Thyroid gland (tissue), 4 donors: ENCODE results near the gene SPTSSA. TPM values are rescaled to one million over a fixed set of nuclear protein-coding genes. Genes with fewer than 3 reads are reported as not detected.

Experiments
- DNase-seq, 2 donors: peaks; one replicate each; pipeline ENCODE4 v3.0.0-alpha.2; 2019
- H3K27ac ChIP-seq, 3 donors: fragments of 200-600 bp; sonication (generic); 1 replicate in 2 of 3; 2 replicates in 1 of 3; pipeline ENCODE4 v1.5.1; 2016 to 2019; ENCODE audit warnings: mild to moderate bottlenecking in 1 of 3, moderate library complexity in 1 of 3
- H3K27me3 ChIP-seq: fragments of 200-600 bp; sonication (generic); one replicate; pipeline ENCODE4 v1.5.1; 2019
- H3K36me3 ChIP-seq, 2 donors: fragments of 200-600 bp; sonication (generic); one replicate each; pipeline ENCODE4 v1.5.1; 2016 to 2019
- H3K4me1 ChIP-seq, 2 donors: fragments of 200-600 bp; sonication (generic); one replicate each; pipeline ENCODE4 v1.5.1; 2017 to 2019
- H3K4me3 ChIP-seq, 3 donors: fragments of 200-600 bp; sonication (generic); replicated peaks in 1 of 3; 1 replicate in 2 of 3; 2 replicates in 1 of 3; pipeline ENCODE4 v1.5.1; 2016; ENCODE audit warnings: mild to moderate bottlenecking in 1 of 3
- H3K9me3 ChIP-seq: fragments of 200-600 bp; sonication (generic); one replicate; pipeline ENCODE4 v1.5.1; 2017
- CTCF ChIP-seq, 6 experiments: fragments of 200-600 bp in 3 of 6; fragments of 450-650 bp in 3 of 6; sonication (generic) in 3 of 6; IDR thresholded peaks; one replicate each; pipeline ENCODE4 v1.5.1; 2016 to 2019; ENCODE audit warnings: antibody characterized with exemption in 6 of 6, mild to moderate bottlenecking in 2 of 6, inconsistent platforms in 1 of 6, moderate library complexity in 1 of 6
- POLR2A ChIP-seq, 2 donors: fragments of 450-650 bp; IDR thresholded peaks; one replicate each; pipeline ENCODE4 v1.6.1; 2017; ENCODE audit warnings: antibody characterized with exemption in 2 of 2, mild to moderate bottlenecking in 2 of 2, moderate library complexity in 1 of 2
- WGBS, 2 donors: methylation state at CpG; one replicate each; pipeline ENCODE4 v1.1.5; 2017; 5-methylcytosine and 5-hydroxymethylcytosine counted together
- intact Hi-C: fragments of 100-400 bp; cut with DNase I; formaldehyde crosslinking; loops from one replicate; pipeline ENCODE4 v1.15.1; 2023
- total RNA-seq, 4 donors: library from RNA; depleted of rRNA; stranded (reverse); fragments of >200 nt; gene quantifications; one replicate each; pipeline ENCODE4 v1.2.3, GENCODE V29; 2016

SPTSSA gene
- total RNA-seq, 4 donors from 2014 or later: 25.9 to 30.6 (median 28.5) TPM

- WGBS, 2 donors: 66 to 74% methylated on average over 1 of the region's 1 CpG
- H3K4me1 ChIP-seq: no peaks in the 10 kb centered on the region
- intact Hi-C loops: no loop called here
Observed at GRCh38 chr14:34452258-34452822, 9.7 kb downstream of the SPTSSA start.

GRCh38 chr14:34450958-34451357, 11.1 kb downstream of the SPTSSA start:
- Histone ChIP-seq H3K27ac (no peak overlapping the region), H3K9me3 (no peaks in the 10 kb centered on the region), H3K27me3 (no peaks in the 10 kb centered on the region), H3K4me1 (no peaks in the 10 kb centered on the region), H3K4me3 (no peak overlapping the region), H3K36me3 (no peaks in the 10 kb centered on the region)
- TF ChIP-seq CTCF (IDR thresholded peaks at IDR 0.05) (no peak), POLR2A (IDR thresholded peaks at IDR 0.05) (no peak)
- 63 to 78% methylated on average over 1 of the region's 1 CpG for WGBS, 2 donors
- intact Hi-C loops: no loop called here
- no peak for DNase-seq

More at GRCh38 chr14:34452258-34452822, 9.7 kb downstream of the SPTSSA start:
- Histone ChIP-seq H3K27me3 (no peaks in the 10 kb centered on the region), H3K4me3 (no peak overlapping the region), H3K36me3 (peaks cover 0 to 4% of the 10 kb centered on the region in 2 donors), H3K9me3 (no peaks in the 10 kb centered on the region), H3K27ac (no peak overlapping the region)
- no peak for DNase-seq
- TF ChIP-seq CTCF (IDR thresholded peaks at IDR 0.05): no peak
- TF ChIP-seq POLR2A (IDR thresholded peaks at IDR 0.05): no peak

- TF ChIP-seq CTCF (IDR thresholded peaks at IDR 0.05): no peak
- TF ChIP-seq POLR2A (IDR thresholded peaks at IDR 0.05): no peak
- Histone ChIP-seq H3K4me3 (no peak overlapping the region), H3K36me3 (no peaks in the 10 kb centered on the region), H3K27ac (no peak overlapping the region), H3K9me3 (no peaks in the 10 kb centered on the region), H3K27me3 (no peaks in the 10 kb centered on the region), H3K4me1 (no peaks in the 10 kb centered on the region)
- intact Hi-C loops: no loop called here
- no peak for DNase-seq
Observed at GRCh38 chr14:34450542-34450915, 11.5 kb downstream of the SPTSSA start.

- no peaks in the 10 kb centered on the region for H3K27me3 ChIP-seq
- H3K9me3 ChIP-seq: no peaks in the 10 kb centered on the region
- WGBS, 2 donors: 88 to 93% methylated on average over 6 of the region's 6 CpGs
- DNase-seq: no peak
- no peaks in the 10 kb centered on the region for H3K36me3 ChIP-seq
- no peak overlapping the region for H3K4me3 ChIP-seq
- no peak for TF ChIP-seq POLR2A (IDR thresholded peaks at IDR 0.05)
- intact Hi-C loops: no loop called here
- no peaks in the 10 kb centered on the region for H3K4me1 ChIP-seq
- H3K27ac ChIP-seq: no peak overlapping the region
Observed at GRCh38 chr14:34449819-34450541, 12.1 kb downstream of the SPTSSA start.

GRCh38 chr14:34439090-34439489, 22.9 kb downstream of the SPTSSA start:
- Histone ChIP-seq H3K27me3 (no peaks in the 10 kb centered on the region), H3K4me3 (no peak overlapping the region), H3K36me3 (no peaks in the 10 kb centered on the region), H3K27ac (no peak overlapping the region), H3K4me1 (peaks cover 7 to 10% of the 10 kb centered on the region in 2 donors), H3K9me3 (no peaks in the 10 kb centered on the region)
- WGBS, 2 donors: 89 to 91% methylated on average over 4 of the region's 4 CpGs
- DNase-seq: no peak
- intact Hi-C loops: no loop called here
- no peak for TF ChIP-seq POLR2A (IDR thresholded peaks at IDR 0.05)
- TF ChIP-seq CTCF (IDR thresholded peaks at IDR 0.05): no peak
